ENCODE measurements around the gene UST. TPM values are rescaled to one million over a fixed set of nuclear protein-coding genes. Genes with fewer than 3 reads are reported as not detected.

UST gene
- total RNA-seq, 1 experiment from 2014 or later: 6.1 TPM

DNA sequence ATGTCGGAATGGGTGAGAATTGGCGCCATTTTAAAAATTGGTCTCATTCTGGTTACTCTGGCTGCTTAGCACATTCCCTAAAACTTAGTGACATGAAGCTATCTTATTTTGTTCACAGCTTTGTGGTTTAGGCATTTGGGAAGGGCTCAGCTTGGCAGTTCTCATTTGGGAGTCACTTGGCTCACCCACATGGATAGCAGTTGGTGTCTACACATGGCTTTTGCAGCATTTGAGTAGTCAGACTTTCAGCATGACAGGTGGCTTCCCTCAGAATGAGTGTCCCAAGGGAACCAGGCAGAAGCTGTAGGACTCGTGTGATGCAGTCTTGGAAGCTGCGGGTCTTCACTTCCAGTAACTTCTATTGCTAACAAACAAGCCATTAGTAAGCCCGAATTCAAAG lies 64.6 kb downstream of the UST start:
- no peaks in the 10 kb centered on the region for H3K27me3 ChIP-seq (ENCODE audit: insufficient read depth, low read length)
- ATAC-seq (no peak), DNase-seq (ENCODE audit: low read depth, low spot score) (no peak)
- no peaks in the 10 kb centered on the region for H3K4me1 ChIP-seq (ENCODE audit: control insufficient read depth in 1 of 2, insufficient read depth in 2 of 2, low read length in 2 of 2)
- no peaks in the 10 kb centered on the region for H3K36me3 ChIP-seq (ENCODE audit: control insufficient read depth in 1 of 2, insufficient read depth in 2 of 2, low read length in 2 of 2)
- H3K9ac ChIP-seq (ENCODE audit: low read length): no peak overlapping the region
- TF ChIP-seq EGR1 (IDR thresholded peaks at IDR 0.05; ENCODE audit: low read depth): no peak
- TF ChIP-seq, protein P1, sequence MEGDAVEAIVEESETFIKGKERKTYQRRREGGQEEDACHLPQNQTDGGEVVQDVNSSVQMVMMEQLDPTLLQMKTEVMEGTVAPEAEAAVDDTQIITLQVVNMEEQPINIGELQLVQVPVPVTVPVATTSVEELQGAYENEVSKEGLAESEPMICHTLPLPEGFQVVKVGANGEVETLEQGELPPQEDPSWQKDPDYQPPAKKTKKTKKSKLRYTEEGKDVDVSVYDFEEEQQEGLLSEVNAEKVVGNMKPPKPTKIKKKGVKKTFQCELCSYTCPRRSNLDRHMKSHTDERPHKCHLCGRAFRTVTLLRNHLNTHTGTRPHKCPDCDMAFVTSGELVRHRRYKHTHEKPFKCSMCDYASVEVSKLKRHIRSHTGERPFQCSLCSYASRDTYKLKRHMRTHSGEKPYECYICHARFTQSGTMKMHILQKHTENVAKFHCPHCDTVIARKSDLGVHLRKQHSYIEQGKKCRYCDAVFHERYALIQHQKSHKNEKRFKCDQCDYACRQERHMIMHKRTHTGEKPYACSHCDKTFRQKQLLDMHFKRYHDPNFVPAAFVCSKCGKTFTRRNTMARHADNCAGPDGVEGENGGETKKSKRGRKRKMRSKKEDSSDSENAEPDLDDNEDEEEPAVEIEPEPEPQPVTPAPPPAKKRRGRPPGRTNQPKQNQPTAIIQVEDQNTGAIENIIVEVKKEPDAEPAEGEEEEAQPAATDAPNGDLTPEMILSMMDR (IDR thresholded peaks at IDR 0.05 in 2 of 3, conservative IDR thresholded peaks at IDR 0.05 in 1 of 3; ENCODE audit: borderline replicate concordance in 1 of 3, insufficient read depth in 1 of 3, low read depth in 2 of 3, low read length in 2 of 3): no peak
- TF ChIP-seq, protein P2, sequence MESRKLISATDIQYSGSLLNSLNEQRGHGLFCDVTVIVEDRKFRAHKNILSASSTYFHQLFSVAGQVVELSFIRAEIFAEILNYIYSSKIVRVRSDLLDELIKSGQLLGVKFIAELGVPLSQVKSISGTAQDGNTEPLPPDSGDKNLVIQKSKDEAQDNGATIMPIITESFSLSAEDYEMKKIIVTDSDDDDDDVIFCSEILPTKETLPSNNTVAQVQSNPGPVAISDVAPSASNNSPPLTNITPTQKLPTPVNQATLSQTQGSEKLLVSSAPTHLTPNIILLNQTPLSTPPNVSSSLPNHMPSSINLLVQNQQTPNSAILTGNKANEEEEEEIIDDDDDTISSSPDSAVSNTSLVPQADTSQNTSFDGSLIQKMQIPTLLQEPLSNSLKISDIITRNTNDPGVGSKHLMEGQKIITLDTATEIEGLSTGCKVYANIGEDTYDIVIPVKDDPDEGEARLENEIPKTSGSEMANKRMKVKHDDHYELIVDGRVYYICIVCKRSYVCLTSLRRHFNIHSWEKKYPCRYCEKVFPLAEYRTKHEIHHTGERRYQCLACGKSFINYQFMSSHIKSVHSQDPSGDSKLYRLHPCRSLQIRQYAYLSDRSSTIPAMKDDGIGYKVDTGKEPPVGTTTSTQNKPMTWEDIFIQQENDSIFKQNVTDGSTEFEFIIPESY (IDR thresholded peaks at IDR 0.05; ENCODE audit: extremely low read depth, insufficient replicate concordance, low read length): no peak
- no peak for TF ChIP-seq SRF (IDR thresholded peaks at IDR 0.05; ENCODE audit: low read depth)
- no peak for TF ChIP-seq CEBPB (IDR thresholded peaks at IDR 0.05; ENCODE audit: low read depth)
- TF ChIP-seq CBX3 (IDR thresholded peaks at IDR 0.05; ENCODE audit: low read depth): no peak
- TF ChIP-seq ELF1 (IDR thresholded peaks at IDR 0.05; ENCODE audit: borderline replicate concordance, low read depth): no peak
- H3K9me3 ChIP-seq (ENCODE audit: control insufficient read depth in 1 of 2, insufficient read depth in 1 of 2, low read depth in 1 of 2, low read length in 2 of 2): no peaks in the 10 kb centered on the region
- H3K9me2 ChIP-seq (ENCODE audit: insufficient read depth): no peaks in the 10 kb centered on the region
- no TSS peak for BruUV-seq (replicated peaks)
- intact Hi-C loops (cut with micrococcal nuclease): no loop called here
- no peaks in the 10 kb centered on the region for H3K79me2 ChIP-seq (ENCODE audit: insufficient read depth, low read length)
- no peak overlapping the region for H3K4me2 ChIP-seq (ENCODE audit: low read length)
- POLR2A ChIA-PET: no interaction called here
- CTCF ChIA-PET: no interaction called here
- no peak overlapping the region for H2AFZ ChIP-seq (ENCODE audit: low read depth, low read length, poor library complexity, severe bottlenecking)
- H3K4me3 ChIP-seq (replicated peaks in 1 of 2; ENCODE audit: low read depth in 1 of 2, low read length in 2 of 2): no peak overlapping the region
- no peak overlapping the region for H3K27ac ChIP-seq (ENCODE audit: low read depth, low read length)
- no peaks in the 10 kb centered on the region for H4K20me1 ChIP-seq (ENCODE audit: insufficient read depth)
- RAD21 ChIA-PET (ENCODE audit: low non-redundant PET in 1 of 2, low total read pairs in 2 of 2, uncharacterized antibody in 2 of 2, unreplicated experiment in 2 of 2): no interaction called here
